Activated naive CD4-positive, alpha-beta T cell treated with anti-CD3 and anti-CD28 coated beads, Interleukin-2, amount 50 U/mL, for 72 hours (primary cell): ENCODE results near the gene RCAN3. TPM values are rescaled to one million over a fixed set of nuclear protein-coding genes. Genes with fewer than 3 reads are reported as not detected.
A peak's percentile ranks its signal among the peaks of the same experiment; 100 is the strongest.

Experiments
- ATAC-seq, 2 donors: fragments of 150-1000 bp; cut with Tn5 transposase; 2 replicates each; pipeline ENCODE4 v1.10.0; 2021; ENCODE audit warnings: mild to moderate bottlenecking in 2 of 2, moderate library complexity in 2 of 2
- DNase-seq, 2 donors: peaks; one replicate each; pipeline ENCODE4 v3.0.0; 2021 to 2022; ENCODE audit warnings: low spot score in 2 of 2
- H3K27ac Mint-ChIP-seq, 2 donors: one replicate each; pipeline ENCODE4 v1.8.0; 2022; ENCODE audit warnings: mild to moderate bottlenecking in 2 of 2, mixed read lengths in 2 of 2
- H3K36me3 Mint-ChIP-seq, 2 donors: one replicate each; pipeline ENCODE4 v1.8.0; 2022; ENCODE audit warnings: mixed read lengths in 2 of 2
- H3K9me3 Mint-ChIP-seq, 2 donors: one replicate each; pipeline ENCODE4 v1.8.0; 2022; ENCODE audit warnings: mixed read lengths in 2 of 2
- total RNA-seq, 2 donors: library from RNA; stranded (reverse); gene quantifications; one replicate each; pipeline ENCODE4 v1.2.3, GENCODE V29; 2022

RCAN3 gene
- total RNA-seq, 2 donors from 2014 or later: 43.6 to 51.8 TPM

GRCh38 chr1:24572301-24572700 lies 69.7 kb downstream of the RCAN3 start:
- no peak overlapping the region for H3K27ac Mint-ChIP-seq

GRCh38 chr1:24575905-24576587 lies 73.4 kb downstream of the RCAN3 start:
- DNase-seq (no peak), ATAC-seq (no peak)
- Mint-ChIP-seq H3K36me3 (no peaks in the 10 kb centered on the region), H3K27ac (no peak overlapping the region), H3K9me3 (no peaks in the 10 kb centered on the region)

More at GRCh38 chr1:24572301-24572700, 69.7 kb downstream of the RCAN3 start:
- ATAC-seq (no peak), DNase-seq (no peak)
- no peaks in the 10 kb centered on the region for H3K36me3 Mint-ChIP-seq
- no peaks in the 10 kb centered on the region for H3K9me3 Mint-ChIP-seq

GRCh38 chr1:24578846-24579245 lies 76.2 kb downstream of the RCAN3 start:
- no peak for ATAC-seq
- H3K9me3 Mint-ChIP-seq: no peaks in the 10 kb centered on the region
- H3K36me3 Mint-ChIP-seq: no peaks in the 10 kb centered on the region
- DNase-seq: no peak
- H3K27ac Mint-ChIP-seq: no peak overlapping the region

GRCh38 chr1:24580756-24581155 lies 78.1 kb downstream of the RCAN3 start:
- Mint-ChIP-seq H3K36me3 (no peaks in the 10 kb centered on the region), H3K9me3 (no peaks in the 10 kb centered on the region), H3K27ac (peak overlapping the region in 1 of 2 donors; percentile 6)
- ATAC-seq (no peak), DNase-seq (no peak)

- Mint-ChIP-seq H3K9me3 (no peaks in the 10 kb centered on the region), H3K36me3 (no peaks in the 10 kb centered on the region), H3K27ac (no peak overlapping the region)
- ATAC-seq (no peak), DNase-seq (no peak)
These were observed 81.6 kb downstream of the RCAN3 start for GRCh38 chr1:24584171-24584647.

- H3K9me3 Mint-ChIP-seq: no peaks in the 10 kb centered on the region
- no peaks in the 10 kb centered on the region for H3K36me3 Mint-ChIP-seq
- ATAC-seq: no peak
- H3K27ac Mint-ChIP-seq: peak overlapping the region in 1 of 2 donors; percentile 78
- DNase-seq: no peak
These were observed 83.5 kb downstream of the RCAN3 start for GRCh38 chr1:24586119-24586518.

GRCh38 chr1:24586970-24587820 lies 84.6 kb downstream of the RCAN3 start:
- no peaks in the 10 kb centered on the region for H3K9me3 Mint-ChIP-seq
- peak in 1 of 2 donors; percentile 60 for DNase-seq
- peak; percentile 93 to 96 for ATAC-seq
- H3K27ac Mint-ChIP-seq: peak overlapping the region in 1 of 2 donors; percentile 78
- no peaks in the 10 kb centered on the region for H3K36me3 Mint-ChIP-seq

- DNase-seq (no peak), ATAC-seq (no peak)
- Mint-ChIP-seq H3K36me3 (no peaks in the 10 kb centered on the region), H3K27ac (no peak overlapping the region), H3K9me3 (no peaks in the 10 kb centered on the region)
These were observed 85.9 kb downstream of the RCAN3 start for GRCh38 chr1:24588573-24588972.

GRCh38 chr1:24589200-24589599 lies 86.6 kb downstream of the RCAN3 start:
- no peak overlapping the region for H3K27ac Mint-ChIP-seq
- no peaks in the 10 kb centered on the region for H3K36me3 Mint-ChIP-seq
- no peak for ATAC-seq
- no peaks in the 10 kb centered on the region for H3K9me3 Mint-ChIP-seq
- no peak for DNase-seq

Other genes with a start within 250 kb of the RCAN3 start
- not detected for gene GRHL3, start 183.5 kb upstream of the RCAN3 start, total RNA-seq
- gene STPG1, start 89.1 kb upstream of the RCAN3 start, total RNA-seq: 1 to 10 TPM; 6.1 to 7.0 TPM
- gene NIPAL3, start 87.0 kb upstream of the RCAN3 start, total RNA-seq: 10 to 100 TPM; 40.7 to 66.1 TPM
- gene NCMAP, start 53.3 kb downstream of the RCAN3 start, total RNA-seq: under 1 TPM; 0.05 to 0.14 TPM
- 100 to 1,000 TPM; 208 to 250 TPM for gene SRRM1, start 140.5 kb downstream of the RCAN3 start, total RNA-seq
- gene CLIC4, start 242.6 kb downstream of the RCAN3 start, total RNA-seq: 10 to 100 TPM; 16.2 to 30.0 TPM